ENCODE results near the gene PDCL3. TPM values are rescaled to one million over a fixed set of nuclear protein-coding genes. Genes with fewer than 3 reads are reported as not detected.

The PDCL3 gene
- total RNA-seq, 1 donor from 2014 or later: 21.6 TPM

DNA sequence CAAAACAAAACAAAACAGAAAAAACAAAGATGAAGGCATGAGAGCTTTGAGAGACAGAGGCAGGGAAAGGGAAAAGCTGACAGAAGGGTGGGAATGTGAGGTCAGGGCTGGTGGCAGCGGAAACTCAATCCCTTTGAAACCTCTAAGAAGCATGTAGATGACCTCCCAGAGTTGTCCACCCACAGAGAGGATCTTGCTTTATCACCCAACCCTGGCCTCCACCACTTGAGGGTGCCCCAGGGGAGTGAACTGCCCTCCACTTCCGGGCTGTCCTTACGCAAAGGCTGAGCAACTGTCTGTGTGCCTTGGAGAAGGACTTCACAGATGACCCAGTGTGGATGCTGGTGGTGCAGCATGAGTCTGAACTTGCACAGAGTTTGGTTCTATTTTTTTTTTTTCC, 26.7 kb downstream of the PDCL3 start:
- H3K9me3 ChIP-seq: no peaks in the 10 kb centered on the region
- intact Hi-C loops (cut with DNase I): no loop called here
- peak; percentile 77 for ATAC-seq
- peak; percentile 60 for DNase-seq
- H3K36me3 ChIP-seq: no peaks in the 10 kb centered on the region
- H3K27ac ChIP-seq: no peak overlapping the region
- no peak for TF ChIP-seq CTCF (IDR thresholded peaks at IDR 0.05)
- no peak overlapping the region for H3K4me3 ChIP-seq
- H3K27me3 ChIP-seq: no peaks in the 10 kb centered on the region
- H3K4me1 ChIP-seq: no peaks in the 10 kb centered on the region

GRCh38 chr2:100592226-100592625, 29.4 kb downstream of the PDCL3 start:
- Histone ChIP-seq H3K36me3 (no peaks in the 10 kb centered on the region), H3K27me3 (no peaks in the 10 kb centered on the region), H3K27ac (no peak overlapping the region), H3K4me3 (no peak overlapping the region), H3K4me1 (no peaks in the 10 kb centered on the region), H3K9me3 (no peaks in the 10 kb centered on the region)
- ATAC-seq (no peak), DNase-seq (no peak)
- no peak for TF ChIP-seq CTCF (IDR thresholded peaks at IDR 0.05)
- intact Hi-C loops (cut with DNase I): no loop called here

- Histone ChIP-seq H3K4me1 (no peaks in the 10 kb centered on the region), H3K27ac (no peak overlapping the region), H3K4me3 (no peak overlapping the region), H3K27me3 (no peaks in the 10 kb centered on the region), H3K36me3 (no peaks in the 10 kb centered on the region), H3K9me3 (no peaks in the 10 kb centered on the region)
- no peak for DNase-seq
- intact Hi-C loops (cut with DNase I): no loop called here
- ATAC-seq: no peak
- no peak for TF ChIP-seq CTCF (IDR thresholded peaks at IDR 0.05)
These were observed 33.7 kb downstream of the PDCL3 start for GRCh38 chr2:100596465-100596864.

DNA sequence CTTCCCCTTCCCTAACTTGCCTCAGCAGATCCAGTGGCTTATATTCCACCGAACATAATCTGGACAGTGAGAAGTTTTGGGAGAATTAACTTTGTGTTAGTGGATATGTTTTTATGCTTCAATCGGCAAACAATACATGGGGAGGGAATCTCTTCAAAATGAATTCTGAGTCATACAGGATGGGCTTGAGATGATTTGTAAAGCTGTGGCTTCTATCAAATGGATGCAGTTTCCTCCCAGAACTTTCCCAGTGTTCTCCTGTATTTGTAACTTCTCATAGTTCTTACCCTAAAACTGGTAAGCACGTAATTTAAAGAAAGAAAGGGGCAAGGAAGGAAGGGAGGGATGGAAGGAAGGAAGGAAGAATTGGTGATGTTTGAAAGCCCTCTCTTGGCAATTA, 36.8 kb downstream of the PDCL3 start:
- H3K27me3 ChIP-seq: no peaks in the 10 kb centered on the region
- H3K4me3 ChIP-seq: no peak overlapping the region
- H3K4me1 ChIP-seq: no peaks in the 10 kb centered on the region
- intact Hi-C loops (cut with DNase I): no loop called here
- H3K27ac ChIP-seq: no peak overlapping the region
- TF ChIP-seq CTCF (IDR thresholded peaks at IDR 0.05): no peak
- DNase-seq (no peak), ATAC-seq (no peak)
- H3K9me3 ChIP-seq: no peaks in the 10 kb centered on the region
- H3K36me3 ChIP-seq: no peaks in the 10 kb centered on the region

- TF ChIP-seq CTCF (IDR thresholded peaks at IDR 0.05): no peak
- Histone ChIP-seq H3K27me3 (no peaks in the 10 kb centered on the region), H3K27ac (no peak overlapping the region), H3K9me3 (no peaks in the 10 kb centered on the region), H3K4me3 (no peak overlapping the region), H3K4me1 (no peaks in the 10 kb centered on the region), H3K36me3 (no peaks in the 10 kb centered on the region)
- ATAC-seq: no peak
- intact Hi-C loops (cut with DNase I): no loop called here
- DNase-seq: peak; percentile 3
These were observed 38.9 kb downstream of the PDCL3 start for GRCh38 chr2:100601661-100602060.

GRCh38 chr2:100603414-100603813, 40.6 kb downstream of the PDCL3 start:
- no peak overlapping the region for H3K27ac ChIP-seq
- intact Hi-C loops (cut with DNase I): no loop called here
- no peaks in the 10 kb centered on the region for H3K9me3 ChIP-seq
- H3K27me3 ChIP-seq: no peaks in the 10 kb centered on the region
- H3K4me3 ChIP-seq: no peak overlapping the region
- H3K36me3 ChIP-seq: no peaks in the 10 kb centered on the region
- peak; percentile 33 for DNase-seq
- no peak for ATAC-seq
- no peaks in the 10 kb centered on the region for H3K4me1 ChIP-seq
- TF ChIP-seq CTCF (IDR thresholded peaks at IDR 0.05): no peak

Data from upper lobe of right lung (tissue), 1 donor.